Esophagus muscularis mucosa (tissue), 4 donors: Measurements from ENCODE around the gene RIPK1.

Source experiments
- CTCF ChIP-seq, 3 experiments: fragments of 200-600 bp in 2 of 3; fragments of 450-650 bp in 1 of 3; sonication (generic) in 2 of 3; IDR thresholded peaks; one replicate each; pipeline ENCODE4 v1.5.1; 2017 to 2019; ENCODE audit warnings: antibody characterized with exemption in 3 of 3, mild to moderate bottlenecking in 2 of 3, moderate library complexity in 1 of 3
- EP300 ChIP-seq: sonication (generic); formaldehyde crosslinking; IDR thresholded peaks from one replicate; pipeline ENCODE4 v1.6.1; 2017; ENCODE audit warnings: antibody characterized with exemption
- POLR2A ChIP-seq: fragments of 450-650 bp; IDR thresholded peaks from one replicate; pipeline ENCODE4 v1.6.1; 2017; ENCODE audit warnings: antibody characterized with exemption, moderate library complexity, mild to moderate bottlenecking, low read depth

GRCh38 chr6:3122823-3123182 is 54.5 kb downstream of the RIPK1 start:
- TF ChIP-seq POLR2A: no peak
- no peak for TF ChIP-seq EP300
- TF ChIP-seq CTCF (IDR thresholded peaks at IDR 0.05): no peak
